Heart left ventricle (tissue), 13 donors: ENCODE measurements around the gene PRG3.

Experiments used
- CTCF ChIP-seq, 12 donors: fragments of 200-600 bp; sonication (generic) in 4 of 12; IDR thresholded peaks; one replicate each; pipeline versions ENCODE4 v1.5.0 to v1.8.0; 2018 to 2022; ENCODE audit warnings: antibody characterized with exemption in 12 of 12, mild to moderate bottlenecking in 5 of 12
- POLR2A ChIP-seq, 2 donors: fragments of 450-650 bp; IDR thresholded peaks; one replicate each; pipeline ENCODE4 v1.6.1; 2017; ENCODE audit warnings: antibody characterized with exemption in 2 of 2, mild to moderate bottlenecking in 2 of 2, moderate library complexity in 2 of 2
- donor health status: ischemic (EF 13 %, LVEDD 7.1; RV severe dilation, severe dysfunction).
- donor health status: DM: no; HTN: yes; CAD: no.
- donor health status: DM: no; HTN: no; CAD: no.
- donor health status: ischemic (EF 25% LVEDD 6.9; RV normal size, moderate dysfunction).
- donor health status: ischemic (EF 25% LVEDD 5.7; RV mildly dilated, moderate dysfunction).
- donor health status: ischemic (EF 35%, LVEDD 5.7; RV mildly dilated, moderate dysfunction).
- donor health status: nonischemic (EF 11% LVEDD 7.7; RV severe dilation, severe dysfunction).
- donor health status: DM: yes; HTN: yes; CAD: no.
- donor health status: PGD.
- donor health status: ischemic (EF 29% LVEDD 5.4; RV normal size, mild dysfunction).
- donor health status: nonischemic (EF 23%, LVEDD 6.1; RV moderate dilation, normal function).

- TF ChIP-seq CTCF (IDR thresholded peaks at IDR 0.05): no peak
- no peak for TF ChIP-seq POLR2A (IDR thresholded peaks at IDR 0.05)
Measured at GRCh38 chr11:57386178-57386940, 5.4 kb upstream of the PRG3 start.
